ENCODE results near the gene RAF1. TPM values are rescaled to one million over a fixed set of nuclear protein-coding genes. Genes with fewer than 3 reads are reported as not detected.

The RAF1 gene
- total RNA-seq, 4 donors from 2014 or later, result 121 to 133 (median 126) TPM

GRCh38 chr3:12598890-12599289 is 65.0 kb downstream of the RAF1 start:
- Histone ChIP-seq H3K9me3 (no peaks in the 10 kb centered on the region), H3K27me3 (no peaks in the 10 kb centered on the region), H3K36me3 (peaks cover 0 to 96% (median 0%) of the 10 kb centered on the region in 3 donors), H3K4me3 (no peak overlapping the region), H3K27ac (no peak overlapping the region), H3K4me1 (no peaks in the 10 kb centered on the region)
- TF ChIP-seq POLR2A (IDR thresholded peaks at IDR 0.05), result no peak
- TF ChIP-seq, protein P1, sequence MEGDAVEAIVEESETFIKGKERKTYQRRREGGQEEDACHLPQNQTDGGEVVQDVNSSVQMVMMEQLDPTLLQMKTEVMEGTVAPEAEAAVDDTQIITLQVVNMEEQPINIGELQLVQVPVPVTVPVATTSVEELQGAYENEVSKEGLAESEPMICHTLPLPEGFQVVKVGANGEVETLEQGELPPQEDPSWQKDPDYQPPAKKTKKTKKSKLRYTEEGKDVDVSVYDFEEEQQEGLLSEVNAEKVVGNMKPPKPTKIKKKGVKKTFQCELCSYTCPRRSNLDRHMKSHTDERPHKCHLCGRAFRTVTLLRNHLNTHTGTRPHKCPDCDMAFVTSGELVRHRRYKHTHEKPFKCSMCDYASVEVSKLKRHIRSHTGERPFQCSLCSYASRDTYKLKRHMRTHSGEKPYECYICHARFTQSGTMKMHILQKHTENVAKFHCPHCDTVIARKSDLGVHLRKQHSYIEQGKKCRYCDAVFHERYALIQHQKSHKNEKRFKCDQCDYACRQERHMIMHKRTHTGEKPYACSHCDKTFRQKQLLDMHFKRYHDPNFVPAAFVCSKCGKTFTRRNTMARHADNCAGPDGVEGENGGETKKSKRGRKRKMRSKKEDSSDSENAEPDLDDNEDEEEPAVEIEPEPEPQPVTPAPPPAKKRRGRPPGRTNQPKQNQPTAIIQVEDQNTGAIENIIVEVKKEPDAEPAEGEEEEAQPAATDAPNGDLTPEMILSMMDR (IDR thresholded peaks at IDR 0.05), result no peak
- DNase-seq, result no peak

- no peak for DNase-seq
- peaks cover 0 to 96% (median 0%) of the 10 kb centered on the region in 3 donors for H3K36me3 ChIP-seq
- H3K9me3 ChIP-seq, result no peaks in the 10 kb centered on the region
- no peak overlapping the region for H3K4me3 ChIP-seq
- H3K27me3 ChIP-seq, result no peaks in the 10 kb centered on the region
- TF ChIP-seq, protein P1 (IDR thresholded peaks at IDR 0.05), result no peak
- no peak for TF ChIP-seq POLR2A (IDR thresholded peaks at IDR 0.05)
- no peaks in the 10 kb centered on the region for H3K4me1 ChIP-seq
- no peak overlapping the region for H3K27ac ChIP-seq
Measured at GRCh38 chr3:12593473-12593872, 70.4 kb downstream of the RAF1 start.

DNA sequence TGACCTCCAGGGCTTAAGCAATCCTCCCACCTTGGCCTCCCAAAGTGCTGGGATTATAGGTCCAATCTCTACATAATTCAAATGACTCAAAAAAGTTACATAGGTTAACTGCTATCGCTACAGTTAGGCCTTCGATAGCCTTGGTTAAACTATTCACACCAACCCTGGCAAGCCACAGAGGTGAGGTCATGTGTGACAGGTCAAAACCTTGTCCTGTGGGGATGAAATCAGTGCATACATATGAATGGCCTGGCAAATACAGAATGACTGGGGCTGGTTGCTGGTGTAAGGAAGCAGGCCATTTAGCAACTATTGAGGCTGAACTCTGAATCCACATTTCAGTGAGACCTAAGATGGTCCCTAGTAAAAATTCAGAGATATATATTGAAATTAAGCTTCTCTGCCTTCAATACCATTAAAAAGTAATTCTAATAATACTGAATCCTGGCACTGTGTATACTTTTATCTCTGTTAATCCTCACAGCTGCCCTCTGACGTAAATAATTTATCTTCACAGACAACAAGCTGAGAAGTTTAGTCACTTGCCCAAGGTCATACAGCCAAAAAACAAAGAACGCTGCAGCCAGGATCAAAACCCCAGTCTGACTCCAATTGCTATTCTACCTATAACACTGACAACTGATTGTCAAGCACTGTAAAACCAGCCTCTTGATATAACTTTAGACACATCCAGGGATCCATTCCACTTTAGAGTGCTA is 71.8 kb downstream of the RAF1 start:
- DNase-seq, result no peak
- Histone ChIP-seq H3K27me3 (no peaks in the 10 kb centered on the region), H3K4me3 (no peak overlapping the region), H3K4me1 (no peaks in the 10 kb centered on the region), H3K36me3 (peaks cover 0 to 96% (median 0%) of the 10 kb centered on the region in 3 donors), H3K27ac (no peak overlapping the region), H3K9me3 (no peaks in the 10 kb centered on the region)
- TF ChIP-seq POLR2A (IDR thresholded peaks at IDR 0.05), result no peak
- TF ChIP-seq, protein P1 (IDR thresholded peaks at IDR 0.05), result no peak

DNA sequence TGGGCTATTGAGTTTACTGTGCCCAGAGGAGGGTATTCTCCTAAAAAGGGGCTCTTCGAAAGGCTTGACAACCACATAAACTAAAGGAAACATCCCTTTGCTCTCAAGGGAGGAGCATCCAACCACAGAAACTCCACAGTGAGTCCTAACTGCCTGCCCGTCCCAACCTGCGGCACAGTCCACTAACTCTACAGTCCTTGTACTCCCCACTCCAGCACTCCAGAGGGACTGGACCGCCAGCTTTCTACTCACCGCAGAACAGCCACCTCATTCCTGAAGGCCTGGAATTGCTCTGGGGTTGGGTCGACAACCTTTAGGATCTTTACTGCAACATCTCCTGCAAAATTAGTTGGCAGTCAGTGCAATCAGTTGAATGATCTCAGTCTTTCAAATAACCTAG is 72.5 kb downstream of the RAF1 start:
- Histone ChIP-seq H3K27ac (no peak overlapping the region), H3K9me3 (no peaks in the 10 kb centered on the region), H3K27me3 (no peaks in the 10 kb centered on the region), H3K36me3 (peaks cover 0 to 95% (median 0%) of the 10 kb centered on the region in 3 donors), H3K4me1 (no peaks in the 10 kb centered on the region), H3K4me3 (no peak overlapping the region)
- DNase-seq, result no peak
- TF ChIP-seq, protein P1 (IDR thresholded peaks at IDR 0.05), result no peak
- no peak for TF ChIP-seq POLR2A (IDR thresholded peaks at IDR 0.05)

- no peak for DNase-seq
- Histone ChIP-seq H3K4me1 (no peaks in the 10 kb centered on the region), H3K4me3 (no peak overlapping the region), H3K9me3 (no peaks in the 10 kb centered on the region), H3K27me3 (no peaks in the 10 kb centered on the region), H3K36me3 (peaks cover 0 to 93% (median 0%) of the 10 kb centered on the region in 3 donors), H3K27ac (no peak overlapping the region)
- TF ChIP-seq POLR2A (IDR thresholded peaks at IDR 0.05), result no peak
- TF ChIP-seq, protein P1 (IDR thresholded peaks at IDR 0.05), result no peak
Measured at GRCh38 chr3:12590096-12590495, 73.8 kb downstream of the RAF1 start.
